Cardiac fibroblast (primary cell): ENCODE data around the gene TMEM63A.
"Not testable (repeated sequence)": the region's sequence is repeated elsewhere in the genome, so short reads cannot be mapped to it uniquely, and the experiment has no call there.

Source experiments
- DNase-seq, 2 donors: peaks; one replicate each; pipeline versions ENCODE4 v3.0.0 to v3.0.0-alpha.2; 2010; ENCODE audit warnings: low read depth in 2 of 2
- H3K4me3 ChIP-seq, 2 donors: replicated peaks in 1 of 2; 1 replicate in 1 of 2; 2 replicates in 1 of 2; pipeline ENCODE4 v1.5.1; 2011; ENCODE audit warnings: low read depth in 2 of 2, low read length in 2 of 2, mild to moderate bottlenecking in 2 of 2, moderate library complexity in 1 of 2
- TF ChIP-seq, protein P1 (sequence below): IDR thresholded peaks from one replicate; pipeline ENCODE4 v1.5.1; 2011; ENCODE audit warnings: low read depth, mild to moderate bottlenecking, low read length, inconsistent platforms

The TMEM63A gene

DNA sequence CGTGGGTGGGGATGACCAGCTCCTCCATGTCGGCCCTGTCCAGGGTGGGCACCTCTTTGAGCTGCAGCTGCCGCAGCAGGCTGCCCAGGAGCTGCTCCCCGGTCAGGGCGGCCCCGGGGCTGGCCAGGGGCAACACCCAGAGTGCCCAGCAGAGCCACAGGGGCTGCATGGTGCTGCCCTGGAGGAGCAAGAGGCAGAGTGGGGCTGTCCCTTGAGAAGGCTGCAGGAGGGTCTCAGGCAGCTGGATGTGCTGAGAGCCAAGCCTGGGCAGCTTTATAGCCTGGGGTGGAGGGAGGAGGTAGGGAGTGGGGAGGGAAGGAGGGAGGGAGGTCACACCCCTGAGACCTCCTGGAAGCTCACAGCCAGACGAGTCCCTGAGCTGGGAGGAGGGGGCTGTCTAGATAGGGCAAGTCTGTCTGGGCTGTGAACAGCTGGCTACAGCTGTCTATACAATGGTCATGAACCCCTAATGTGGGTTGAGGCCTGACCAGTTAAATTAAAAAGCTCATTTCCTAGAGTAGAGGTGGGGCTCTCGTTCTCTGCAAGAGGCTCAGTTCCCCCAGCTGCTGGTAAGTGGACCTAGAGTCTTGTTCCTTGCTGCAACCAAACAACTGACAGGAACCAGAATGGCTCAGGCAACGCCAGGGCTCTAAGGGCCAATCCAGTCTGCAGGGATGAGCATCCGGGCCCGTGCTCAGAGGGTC, 6.9 kb upstream of the TMEM63A start, which contains the start of gene LEFTY1:
Gene LEFTY1, minus strand, starts transcription at position 249 of the 704 bp plus-strand sequence. Its CDS starts 80 bp downstream, at position 169.
- TF ChIP-seq, protein P1, sequence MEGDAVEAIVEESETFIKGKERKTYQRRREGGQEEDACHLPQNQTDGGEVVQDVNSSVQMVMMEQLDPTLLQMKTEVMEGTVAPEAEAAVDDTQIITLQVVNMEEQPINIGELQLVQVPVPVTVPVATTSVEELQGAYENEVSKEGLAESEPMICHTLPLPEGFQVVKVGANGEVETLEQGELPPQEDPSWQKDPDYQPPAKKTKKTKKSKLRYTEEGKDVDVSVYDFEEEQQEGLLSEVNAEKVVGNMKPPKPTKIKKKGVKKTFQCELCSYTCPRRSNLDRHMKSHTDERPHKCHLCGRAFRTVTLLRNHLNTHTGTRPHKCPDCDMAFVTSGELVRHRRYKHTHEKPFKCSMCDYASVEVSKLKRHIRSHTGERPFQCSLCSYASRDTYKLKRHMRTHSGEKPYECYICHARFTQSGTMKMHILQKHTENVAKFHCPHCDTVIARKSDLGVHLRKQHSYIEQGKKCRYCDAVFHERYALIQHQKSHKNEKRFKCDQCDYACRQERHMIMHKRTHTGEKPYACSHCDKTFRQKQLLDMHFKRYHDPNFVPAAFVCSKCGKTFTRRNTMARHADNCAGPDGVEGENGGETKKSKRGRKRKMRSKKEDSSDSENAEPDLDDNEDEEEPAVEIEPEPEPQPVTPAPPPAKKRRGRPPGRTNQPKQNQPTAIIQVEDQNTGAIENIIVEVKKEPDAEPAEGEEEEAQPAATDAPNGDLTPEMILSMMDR = no peak
- no peak for DNase-seq
- H3K4me3 ChIP-seq = no peak within 1 kb of the TSS

DNA sequence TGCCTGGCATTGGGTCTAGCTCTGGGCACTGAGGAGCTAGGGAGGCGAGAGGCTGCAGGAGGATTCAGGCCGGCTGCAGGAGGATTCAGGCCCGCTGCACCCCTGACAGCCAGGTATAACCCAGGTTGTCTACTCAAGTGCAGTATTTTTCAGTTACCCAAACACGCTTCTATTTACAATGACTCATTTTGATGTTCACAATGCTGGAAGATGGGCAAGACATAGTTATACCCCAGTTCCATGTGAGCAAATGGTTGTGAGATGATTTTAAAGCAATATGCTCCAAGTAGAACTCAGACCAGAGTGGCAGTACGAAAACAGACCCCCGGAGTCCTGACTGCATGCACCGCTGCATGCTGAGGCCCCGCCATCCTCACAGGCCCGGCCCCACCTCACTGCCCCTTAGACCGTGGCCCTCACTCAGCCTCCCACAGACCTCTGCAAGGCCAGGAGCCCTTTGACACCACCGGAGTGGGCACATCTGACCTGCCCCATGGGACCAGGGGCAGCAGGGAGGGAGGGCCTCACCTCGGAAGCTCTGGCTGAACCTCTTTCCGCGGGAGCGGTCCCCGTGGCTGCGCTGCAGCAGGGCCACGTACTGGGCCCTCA, 6.2 kb upstream of the TMEM63A start:
- no peak overlapping the region for H3K4me3 ChIP-seq
- DNase-seq = no peak
- TF ChIP-seq, protein P1 = no peak

DNA sequence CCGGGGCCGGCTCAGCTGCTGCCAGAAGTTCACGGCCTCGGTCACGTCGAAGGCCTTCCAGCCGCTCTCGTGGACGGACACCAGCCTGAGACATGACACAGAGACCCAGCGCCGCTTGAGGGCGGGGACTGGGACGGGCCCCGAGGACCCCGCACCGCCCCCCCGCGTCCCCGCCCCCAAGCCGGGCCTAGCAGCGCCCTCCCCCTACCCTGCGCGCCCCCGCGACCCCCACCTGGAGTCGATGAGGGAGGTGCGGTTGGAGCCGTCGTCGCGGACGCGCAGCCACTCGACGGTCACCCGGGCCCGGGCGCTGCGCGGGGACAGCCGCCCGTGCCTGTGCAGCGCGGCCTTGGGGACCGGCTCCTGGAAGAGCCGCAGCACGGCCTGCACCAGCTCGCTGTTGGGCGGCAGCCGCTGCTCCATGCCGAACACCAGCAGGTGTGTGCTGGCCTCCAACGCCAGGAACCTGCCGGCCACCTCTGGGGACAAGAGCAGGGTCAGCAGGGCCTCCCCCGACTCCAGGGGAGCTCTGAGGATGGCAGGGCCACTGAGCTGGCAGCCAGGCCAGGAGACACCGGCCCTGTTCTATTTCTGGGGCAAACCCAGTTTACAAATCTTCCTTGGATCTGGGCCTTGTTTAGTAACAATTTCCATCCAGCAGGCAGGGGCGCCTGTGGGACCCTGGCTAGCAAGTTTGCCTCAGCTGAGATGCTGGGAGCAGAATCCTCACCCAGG, 5.5 kb upstream of the TMEM63A start:
- DNase-seq, H3K4me3 ChIP-seq: not testable (repeated sequence)

DNA sequence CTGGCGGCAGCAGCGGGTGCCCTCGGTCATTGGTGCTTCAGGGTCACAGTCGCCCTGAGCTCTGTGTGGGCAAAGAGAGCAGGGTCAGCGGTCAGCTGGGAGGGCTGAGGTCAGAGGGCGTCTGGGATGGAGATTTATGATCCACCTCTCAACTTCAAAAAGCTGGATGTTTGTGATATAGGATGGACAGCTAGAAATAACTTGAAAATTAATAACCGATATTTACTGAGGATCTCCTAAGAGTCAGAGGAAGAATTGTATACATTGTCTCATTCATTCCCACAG, 4.8 kb upstream of the TMEM63A start:
- H3K4me3 ChIP-seq = no peak overlapping the region
- no peak for DNase-seq
- TF ChIP-seq, protein P1 = no peak

DNA sequence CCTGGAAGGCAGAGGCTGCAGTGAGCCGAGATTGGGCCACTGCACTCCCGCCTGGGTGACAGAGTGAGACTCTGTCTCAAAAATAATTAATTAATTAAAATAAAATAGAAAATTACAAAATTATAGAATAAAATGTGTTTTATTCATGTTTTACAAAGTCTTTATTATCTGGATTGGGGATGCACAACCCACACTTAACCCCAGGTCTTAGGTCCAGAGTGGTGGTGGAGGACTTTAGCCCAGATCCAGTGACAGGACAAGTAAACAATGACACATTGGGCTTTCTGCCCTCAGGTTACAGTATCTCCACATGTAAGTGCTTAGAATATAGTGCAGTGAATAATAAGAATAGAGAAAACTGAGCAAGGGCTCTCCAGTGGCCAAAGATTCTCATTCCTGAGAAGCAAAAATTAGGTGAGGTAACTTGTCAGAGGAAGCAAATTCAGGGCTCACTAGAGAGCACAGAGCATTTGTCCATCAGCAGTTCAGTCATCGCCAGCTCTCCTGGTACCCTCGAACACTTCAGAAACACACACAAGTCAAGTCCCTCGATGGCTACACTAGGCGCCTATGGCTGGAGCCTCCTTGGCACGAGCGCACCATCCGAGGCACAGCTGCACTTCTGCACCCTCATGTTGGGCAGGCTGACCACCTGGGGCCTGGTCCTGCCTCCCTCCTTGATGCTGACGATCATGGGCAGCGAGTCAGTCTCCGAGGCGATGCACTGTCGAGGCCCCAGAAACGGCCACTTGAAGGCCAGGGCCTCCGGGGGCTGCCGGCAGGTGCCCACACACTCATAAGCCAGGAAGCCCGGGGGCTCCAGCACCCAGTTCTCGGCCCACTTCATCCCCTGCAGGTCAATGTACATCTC, 4.2 kb upstream of the TMEM63A start:
- H3K4me3 ChIP-seq = no peak overlapping the region
- TF ChIP-seq, protein P1 = no peak
- no peak for DNase-seq

DNA sequence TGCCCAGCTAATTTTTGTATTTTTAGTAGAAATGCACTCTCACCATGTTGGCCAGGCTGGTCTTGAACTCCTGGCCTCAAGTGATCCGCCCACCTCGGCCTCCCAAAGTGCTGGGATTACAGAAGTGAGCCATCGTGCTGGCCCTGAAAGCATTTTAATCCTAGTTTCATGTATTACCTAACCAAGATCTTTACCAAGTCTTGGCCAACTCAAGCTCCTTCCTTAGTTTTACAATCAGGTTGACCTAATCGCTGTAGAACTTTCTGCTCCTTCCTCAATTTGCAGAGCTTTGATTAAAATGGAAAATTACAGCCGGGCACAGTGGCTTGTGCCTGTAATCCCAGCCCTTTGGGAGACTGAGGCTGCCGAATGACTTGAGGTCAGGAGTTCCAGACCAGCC, 3.2 kb upstream of the TMEM63A start:
- H3K4me3 ChIP-seq = no peak overlapping the region
- no peak for DNase-seq
- TF ChIP-seq, protein P1 = no peak
